Raji (cell line): ENCODE measurements around the gene PANK1.

Source experiments
- POLR2A ChIP-seq: IDR thresholded peaks from 2 replicates; pipeline ENCODE4 v1.6.1; 2011; ENCODE audit warnings: low read depth, low read length, control low read depth; ENCODE audit not compliant: insufficient read depth

PANK1 gene

DNA sequence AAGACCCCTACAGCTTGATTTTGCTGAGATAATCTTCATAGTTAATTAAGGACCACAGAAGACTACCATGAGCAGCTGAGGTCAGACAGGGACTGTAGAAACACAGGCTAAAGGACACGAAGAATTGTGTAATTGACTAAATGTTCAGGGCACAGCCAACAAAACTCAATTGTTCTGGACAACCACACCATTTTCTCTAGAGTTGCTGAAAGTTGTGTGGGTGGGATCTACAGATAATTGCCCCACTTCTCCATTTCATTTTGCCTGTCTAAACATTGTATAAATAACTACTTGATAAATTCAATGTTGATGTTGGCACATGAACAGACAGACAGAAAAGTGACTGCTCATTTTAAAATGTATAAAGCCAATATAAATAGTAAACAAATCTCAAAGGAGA lies 70.7 kb downstream of the PANK1 start:
- no peak for TF ChIP-seq POLR2A

DNA sequence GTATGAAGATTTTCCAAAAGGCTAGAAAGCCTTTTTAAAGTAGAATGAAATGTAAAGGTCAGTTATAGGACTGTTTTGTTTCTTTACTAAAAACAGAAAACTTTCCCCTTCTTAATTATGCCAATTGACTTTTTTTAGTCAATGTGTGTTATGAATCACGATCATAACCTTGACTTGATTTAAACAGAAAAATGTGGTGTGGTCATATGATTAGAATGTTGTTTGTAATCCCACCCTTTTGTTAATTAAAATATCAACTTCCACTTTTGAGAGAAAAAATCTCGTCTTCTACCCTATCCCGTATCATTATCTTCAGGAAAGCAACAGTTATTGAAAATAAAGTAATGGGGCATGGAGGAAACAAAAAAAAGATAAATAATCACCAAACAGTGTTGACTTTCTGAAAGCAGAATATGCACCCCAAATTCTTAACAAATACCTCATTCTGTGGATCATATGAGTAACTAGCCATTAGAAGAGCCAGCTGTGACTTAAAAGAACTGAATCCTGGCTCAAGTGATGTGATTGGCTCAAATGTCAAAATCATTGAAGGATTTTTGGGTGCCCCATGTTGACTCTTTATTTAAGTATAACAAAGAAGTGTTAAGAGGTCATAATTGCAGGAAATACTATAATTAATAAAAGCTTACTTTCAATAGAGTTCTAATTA lies 77.3 kb downstream of the PANK1 start:
- no peak for TF ChIP-seq POLR2A

DNA sequence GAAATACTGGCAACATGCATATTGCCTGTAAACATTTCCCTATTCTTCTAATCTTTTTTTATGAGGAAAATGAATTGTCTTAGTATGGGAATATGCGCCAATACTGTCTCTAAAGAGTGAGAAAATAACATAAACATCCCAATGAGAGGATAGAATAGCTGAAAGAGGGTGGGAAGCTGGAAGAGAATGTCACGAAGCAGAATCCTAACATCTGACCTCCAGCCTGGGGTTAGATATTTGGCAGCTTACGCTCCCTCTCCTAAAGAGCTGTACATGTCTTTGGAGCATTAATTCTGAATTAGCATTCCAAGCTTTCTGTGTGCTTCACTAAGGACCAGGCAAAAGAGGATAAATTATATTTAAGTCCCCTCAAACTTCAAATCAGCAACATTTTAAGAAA lies 78.0 kb downstream of the PANK1 start:
- TF ChIP-seq POLR2A: no peak

DNA sequence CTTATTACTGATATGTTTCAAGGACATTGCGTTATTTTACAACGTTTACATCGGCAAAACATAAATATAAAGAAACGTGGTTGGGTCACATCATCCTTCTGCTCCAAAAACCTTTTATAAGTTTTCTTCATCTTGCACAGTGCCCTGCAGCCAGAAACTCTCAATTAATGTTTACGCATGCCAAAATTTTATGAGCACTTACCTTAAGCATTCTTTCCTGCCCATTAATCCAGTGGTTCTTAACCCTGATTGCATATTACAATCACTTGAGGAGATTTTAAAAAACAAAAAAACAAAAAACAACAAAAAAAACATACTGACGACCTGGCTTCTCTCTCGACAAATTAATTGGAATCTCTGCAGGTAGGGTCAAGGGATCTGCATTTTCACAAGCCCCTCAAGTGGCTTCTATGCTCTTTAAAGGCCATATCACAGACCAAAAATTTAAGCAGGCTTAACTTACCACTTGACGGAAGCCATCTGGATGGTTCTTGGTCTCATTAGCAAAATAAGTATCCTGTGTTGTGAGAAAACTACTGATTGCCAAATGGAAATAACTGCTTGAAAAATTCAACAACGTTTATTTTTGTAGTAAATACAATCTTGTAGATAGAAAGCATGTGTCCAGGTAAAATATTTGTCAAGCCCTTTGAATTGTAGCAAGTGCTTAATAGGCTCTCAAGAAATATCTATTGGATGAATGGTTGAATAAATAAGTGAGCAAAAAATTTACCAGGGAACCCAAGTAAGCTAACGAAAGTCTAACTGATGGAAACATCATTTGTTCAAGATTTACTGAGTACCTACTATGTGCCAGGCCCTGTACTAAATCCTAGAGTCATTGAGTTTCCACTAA lies 78.7 kb downstream of the PANK1 start:
- TF ChIP-seq POLR2A: no peak

DNA sequence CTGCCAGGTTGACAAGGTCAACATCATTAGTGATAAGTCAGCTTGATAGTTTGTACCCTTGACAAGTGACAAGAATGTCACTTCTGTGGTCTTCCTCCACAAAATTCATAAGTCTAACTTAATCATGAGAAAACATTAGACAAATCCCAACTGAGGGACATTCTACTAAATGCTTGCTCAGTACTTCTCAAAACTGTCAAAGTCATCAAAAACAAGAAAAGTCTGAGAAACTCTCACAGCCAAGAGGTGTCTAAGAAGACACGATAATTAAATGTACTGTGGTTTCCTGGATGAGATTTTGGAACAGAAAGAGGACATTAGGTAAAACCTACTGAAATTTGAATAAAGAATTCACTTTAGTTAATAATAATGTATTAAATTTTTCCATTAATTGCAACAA lies 79.9 kb downstream of the PANK1 start:
- no peak for TF ChIP-seq POLR2A

DNA sequence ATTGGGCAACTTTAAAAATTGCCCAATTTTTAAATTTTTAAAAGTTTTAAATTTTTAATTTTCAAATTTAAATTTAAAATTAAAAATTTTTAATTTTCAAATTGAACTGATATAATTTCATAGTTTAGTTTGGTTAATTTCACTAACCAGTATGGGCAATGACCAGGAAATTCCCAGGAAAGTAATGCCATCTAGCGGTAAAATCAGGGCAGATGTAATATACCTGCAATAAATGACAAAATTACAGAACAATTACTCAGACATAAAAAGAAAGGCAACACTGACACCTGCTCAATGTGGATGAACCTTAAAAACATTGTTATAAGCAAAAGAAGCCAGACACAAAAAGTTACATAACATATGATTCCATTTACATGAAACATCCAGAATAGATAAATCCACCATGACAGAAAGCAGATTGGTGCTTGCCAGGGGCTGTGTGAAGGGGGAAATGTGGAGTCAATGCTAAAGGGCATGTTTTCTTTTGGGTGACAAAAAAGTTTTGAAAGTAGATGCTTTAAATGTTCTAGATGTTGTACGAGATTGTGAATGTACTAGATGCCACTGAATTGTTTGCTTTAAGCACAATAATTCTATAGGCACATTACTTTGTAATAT lies 81.1 kb downstream of the PANK1 start:
- TF ChIP-seq POLR2A: no peak

DNA sequence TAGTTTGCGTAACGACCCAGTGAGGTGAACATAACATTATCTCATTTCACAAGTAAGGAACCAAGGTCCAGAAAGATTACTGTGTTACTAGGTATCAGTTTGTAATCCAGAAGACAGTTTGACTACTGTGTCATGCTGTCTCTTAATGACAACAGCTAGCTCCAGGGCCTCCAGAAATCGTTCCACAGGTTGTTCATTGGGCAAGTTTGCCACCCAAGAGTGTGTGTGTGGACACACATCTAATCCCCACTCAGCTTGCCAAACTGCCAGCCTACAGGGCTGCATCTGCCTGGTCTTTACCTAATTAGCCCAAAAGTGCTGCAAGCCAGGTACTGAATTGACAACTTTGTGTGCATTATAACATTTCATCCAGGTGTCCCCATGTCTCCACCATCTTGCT lies 81.7 kb downstream of the PANK1 start:
- TF ChIP-seq POLR2A: no peak

DNA sequence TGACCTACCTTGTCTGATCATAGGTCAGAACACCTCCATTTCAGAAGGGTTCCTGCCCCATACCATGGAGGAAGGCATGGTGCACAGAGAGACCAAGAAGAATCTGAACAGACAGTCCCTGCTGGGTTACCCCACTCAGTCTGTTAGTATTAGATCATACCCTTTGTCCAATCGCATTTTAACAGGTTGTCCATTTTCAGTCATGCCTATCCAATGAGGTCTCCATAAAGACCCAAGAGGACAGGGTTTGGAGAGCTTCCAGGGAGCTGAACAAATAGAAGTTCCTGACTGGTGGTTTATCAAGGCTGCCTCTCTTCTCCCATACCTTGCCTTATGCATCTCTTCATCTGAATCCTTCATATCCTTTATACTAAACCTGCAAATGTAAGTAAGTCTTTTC lies 88.4 kb downstream of the PANK1 start:
- no peak for TF ChIP-seq POLR2A

DNA sequence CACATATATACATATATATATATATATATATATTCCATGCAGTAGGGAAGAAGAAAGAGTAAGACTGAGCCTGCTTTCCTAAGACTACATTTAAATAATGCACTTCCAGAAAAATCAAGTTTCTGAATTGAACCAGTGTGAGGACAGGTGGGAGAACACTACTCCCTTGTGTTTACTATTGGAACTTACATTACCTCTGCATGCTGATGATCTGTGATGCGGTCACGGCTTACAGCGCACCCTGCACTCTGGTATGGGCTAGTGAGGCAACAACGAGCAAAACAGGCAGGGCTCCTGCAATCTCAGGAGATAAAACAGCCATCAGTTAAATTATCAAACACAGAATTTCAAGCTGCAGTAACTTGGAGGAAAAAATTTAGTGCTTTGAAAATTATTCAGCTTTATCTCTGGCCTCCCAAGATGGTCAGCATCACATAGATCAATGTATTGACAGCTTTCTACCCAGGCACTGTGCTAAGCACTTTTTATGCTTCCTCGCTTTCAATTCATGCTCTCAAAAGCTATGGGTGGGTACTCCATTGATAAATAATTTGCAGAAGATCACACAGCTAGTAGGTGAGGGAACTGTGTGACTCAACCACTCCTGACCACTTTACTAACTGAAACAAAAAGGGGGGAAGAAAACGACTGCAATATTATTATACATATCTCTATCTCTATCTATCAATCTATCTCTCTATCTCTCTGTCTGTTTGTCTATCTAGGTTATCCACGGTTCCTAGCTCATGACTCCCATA lies 89.2 kb downstream of the PANK1 start:
- no peak for TF ChIP-seq POLR2A

DNA sequence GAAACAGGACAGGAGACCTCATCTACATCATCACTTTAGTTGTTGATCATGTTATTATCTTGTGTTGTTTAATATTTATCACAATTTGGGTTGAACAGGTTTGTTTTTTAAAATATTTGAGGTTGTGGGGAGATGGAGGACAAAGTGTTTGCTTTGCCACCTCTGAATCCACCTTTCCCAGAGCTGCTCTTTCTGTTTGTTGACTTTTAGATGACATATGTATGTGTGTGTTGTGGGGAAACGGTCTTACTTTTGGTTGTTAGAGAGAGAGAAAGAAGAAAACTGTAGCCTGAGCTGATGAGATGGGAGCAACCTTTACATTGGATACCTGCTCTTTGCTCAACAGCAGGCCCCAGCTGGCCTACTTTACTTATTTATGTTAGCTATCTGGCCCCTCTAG lies 90.6 kb downstream of the PANK1 start:
- no peak for TF ChIP-seq POLR2A

DNA sequence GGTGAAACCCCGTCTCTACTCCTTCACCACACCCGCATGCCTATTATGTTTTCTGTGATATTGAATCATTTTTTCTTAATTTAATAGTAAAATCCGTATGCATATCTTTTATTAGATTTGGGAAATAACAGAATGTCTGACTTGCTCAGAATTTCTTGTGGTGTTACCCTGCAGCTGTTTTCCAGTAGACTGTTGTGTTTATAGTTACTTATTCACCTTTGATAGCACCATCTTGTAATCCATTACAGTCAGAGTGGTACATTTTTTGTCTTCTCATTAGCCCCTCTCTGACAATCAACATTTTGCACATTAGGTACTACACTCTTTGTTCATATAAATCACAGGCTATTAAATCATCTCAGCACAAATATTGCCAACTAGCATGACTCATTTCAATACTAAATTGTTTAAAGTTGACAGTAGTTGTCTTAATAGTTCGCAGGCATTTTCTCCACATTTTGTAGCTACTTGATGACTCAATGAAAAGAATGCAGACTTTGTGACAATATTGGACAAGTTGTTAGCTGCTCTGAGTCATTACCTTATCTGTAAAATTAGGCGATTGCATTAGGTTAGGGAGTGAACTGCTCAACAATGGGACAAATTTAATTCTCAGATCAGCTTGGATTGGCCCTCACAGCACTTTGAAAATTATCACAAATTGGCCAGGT lies 91.8 kb downstream of the PANK1 start:
- TF ChIP-seq POLR2A: no peak

DNA sequence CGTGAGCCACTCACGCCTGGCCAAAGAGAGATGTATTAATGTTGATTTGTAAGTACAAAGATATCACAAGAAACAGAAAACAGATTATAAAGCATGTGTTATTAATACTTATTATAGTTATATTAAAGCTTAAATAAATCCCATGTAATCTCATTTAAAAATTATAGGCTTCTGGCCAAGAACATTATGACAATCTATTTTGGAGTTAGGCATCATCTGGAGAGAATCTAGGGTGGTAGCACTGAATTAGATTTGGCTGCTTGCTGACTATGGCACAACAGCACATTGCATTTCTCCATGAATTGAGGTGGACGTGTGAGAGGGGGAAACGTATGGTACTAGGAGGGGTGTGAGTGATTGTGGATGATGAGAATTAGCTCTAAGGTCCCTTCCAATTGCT lies 92.8 kb downstream of the PANK1 start:
- no peak for TF ChIP-seq POLR2A

DNA sequence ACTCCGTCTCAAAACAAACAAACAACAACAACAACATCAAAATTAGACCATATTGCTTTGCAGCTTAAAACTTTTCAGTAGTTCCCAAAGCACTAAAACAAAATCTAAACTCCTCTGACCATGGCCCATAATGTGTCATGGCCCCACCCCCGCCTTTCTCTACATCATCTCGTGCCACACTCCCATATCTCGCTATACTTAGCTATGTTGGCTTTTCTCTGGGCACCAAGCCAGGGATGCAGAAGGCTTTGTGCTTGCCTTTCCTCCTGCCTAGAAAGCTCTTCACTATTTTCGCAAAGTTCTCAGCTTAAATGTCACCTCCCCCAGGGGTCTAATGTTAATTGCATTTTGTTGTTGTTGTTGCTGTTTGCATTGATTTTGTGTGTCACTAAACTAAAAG lies 94.5 kb downstream of the PANK1 start:
- TF ChIP-seq POLR2A: no peak

DNA sequence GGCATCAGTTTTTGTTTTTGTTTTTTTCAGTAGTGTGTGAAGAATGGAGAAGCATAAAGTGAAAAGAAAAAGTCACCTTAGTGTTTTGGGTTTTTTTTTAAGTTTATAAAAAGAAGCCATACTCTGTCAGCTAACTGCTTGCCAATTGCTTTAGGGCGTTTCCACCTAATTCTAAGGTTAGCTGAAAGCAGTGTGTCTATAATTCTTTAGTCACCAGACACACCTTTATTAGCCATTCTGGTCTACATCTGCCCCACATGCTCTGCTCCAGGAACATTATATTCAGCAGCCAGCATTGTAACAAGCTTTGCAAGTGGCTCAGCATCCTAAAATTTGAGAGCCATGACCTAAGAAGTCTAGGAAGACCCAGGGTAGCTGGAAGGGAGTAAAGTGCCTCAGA lies 95.5 kb downstream of the PANK1 start:
- no peak for TF ChIP-seq POLR2A

DNA sequence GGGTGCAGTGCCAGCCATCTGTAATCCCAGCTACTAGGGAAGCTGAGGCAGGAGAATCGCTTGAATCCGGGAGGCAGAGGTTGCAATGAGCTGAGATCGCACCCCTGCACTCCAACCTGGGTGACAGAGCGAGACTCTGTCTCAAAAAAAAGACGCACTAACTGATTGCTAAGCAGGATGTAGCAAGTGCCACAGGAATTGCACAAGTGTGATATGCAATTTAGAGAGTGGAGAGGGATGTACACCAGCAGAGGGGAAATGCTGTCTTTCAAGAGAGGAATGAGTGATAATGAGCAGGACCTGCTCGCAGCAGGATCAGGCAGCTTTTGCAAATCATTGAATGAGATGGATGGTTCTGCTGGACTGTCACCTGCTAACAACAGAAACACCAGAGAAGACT lies 96.4 kb downstream of the PANK1 start:
- no peak for TF ChIP-seq POLR2A
